Frontal cortex (tissue), 4 donors: ENCODE data around the gene TATDN3. TPM values are rescaled to one million over a fixed set of nuclear protein-coding genes. Genes with fewer than 3 reads are reported as not detected.
"Not testable (repeated sequence)": the region's sequence is repeated elsewhere in the genome, so short reads cannot be mapped to it uniquely, and the experiment has no call there.

Experiments used
- DNase-seq, 2 donors: peaks; one replicate each; pipeline ENCODE4 v3.0.0; 2012; ENCODE audit warnings: low spot score in 2 of 2
- FAIRE-seq: peaks from 2 replicates; lab custom pipeline; 2012; peaks lifted over from hg19 to GRCh38; lab: Jason Lieb, UNC
- total RNA-seq: library from RNA; depleted of rRNA; stranded (reverse); fragments of >200 nt; gene quantifications from one replicate; pipeline ENCODE4 v1.2.3, GENCODE V29; 2014
- donor health status: control.
- donor health status: control.
- donor health status: control.

TATDN3 gene
- total RNA-seq, 1 donor from 2014 or later = 33.8 TPM

GRCh38 chr1:212825798-212826452 is 34.2 kb downstream of the TATDN3 start:
- FAIRE-seq (no peak), DNase-seq (no peak)

GRCh38 chr1:212827171-212827776 is 35.6 kb downstream of the TATDN3 start:
- FAIRE-seq (no peak), DNase-seq (no peak)

GRCh38 chr1:212827831-212828278 is 36.2 kb downstream of the TATDN3 start:
- no peak for DNase-seq
- no peak for FAIRE-seq

GRCh38 chr1:212828395-212828794 is 36.7 kb downstream of the TATDN3 start:
- no peak for FAIRE-seq
- no peak for DNase-seq

GRCh38 chr1:212833211-212834207 is 41.8 kb downstream of the TATDN3 start:
- not testable (repeated sequence) for FAIRE-seq, DNase-seq

- FAIRE-seq = no peak
These were observed 46.5 kb downstream of the TATDN3 start for GRCh38 chr1:212838145-212838544.

GRCh38 chr1:212844521-212844920 is 52.8 kb downstream of the TATDN3 start:
- DNase-seq, FAIRE-seq: not testable (repeated sequence)

More at GRCh38 chr1:212838145-212838544, 46.5 kb downstream of the TATDN3 start:
- no peak for DNase-seq

- no peak for FAIRE-seq
- DNase-seq = no peak
These were observed 55.9 kb downstream of the TATDN3 start, which contains the start of gene SPATA45 for GRCh38 chr1:212847549-212847948. Gene SPATA45, minus strand, starts transcription at chr1:212847649. Its CDS starts 11,500 bp downstream, at chr1:212836149.

GRCh38 chr1:212852105-212852688 is 60.5 kb downstream of the TATDN3 start:
- no peak for DNase-seq

GRCh38 chr1:212853658-212854057 is 62.0 kb downstream of the TATDN3 start:
- no peak for FAIRE-seq
- DNase-seq = no peak

More at GRCh38 chr1:212852105-212852688, 60.5 kb downstream of the TATDN3 start:
- no peak for FAIRE-seq

- DNase-seq (no peak), FAIRE-seq (no peak)
These were observed 65.1 kb downstream of the TATDN3 start for GRCh38 chr1:212856755-212857154.

- peak; percentile 87 to 95 for DNase-seq
- no peak for FAIRE-seq
These were observed 66.3 kb downstream of the TATDN3 start, which contains the start of gene FLVCR1 for GRCh38 chr1:212857992-212858460. Gene FLVCR1, plus strand, starts transcription at chr1:212858275. Its CDS starts 178 bp downstream, at chr1:212858453.

- DNase-seq (peak in 1 of 2 donors; percentile 22), FAIRE-seq (no peak)
These were observed 67.0 kb downstream of the TATDN3 start for GRCh38 chr1:212858461-212859265.

- FAIRE-seq = no peak
- DNase-seq = no peak
These were observed 69.3 kb downstream of the TATDN3 start for GRCh38 chr1:212860713-212861581.

- FAIRE-seq (no peak), DNase-seq (no peak)
These were observed 70.5 kb downstream of the TATDN3 start for GRCh38 chr1:212862111-212862690.

- DNase-seq, FAIRE-seq: not testable (repeated sequence)
These were observed 71.7 kb downstream of the TATDN3 start for GRCh38 chr1:212863345-212863744.

- FAIRE-seq (no peak), DNase-seq (no peak)
These were observed 72.5 kb downstream of the TATDN3 start for GRCh38 chr1:212864201-212864600.
